C1 segment of cervical spinal cord (tissue), 14 donors: Measurements from ENCODE around the gene PLEKHM3.

Experiments
- DNase-seq, 14 donors: peaks; one replicate each; lab custom pipeline; 2025; lab: John Stamatoyannopoulos, UW

The PLEKHM3 gene

GRCh38 chr2:207892716-207893402 lies 132.5 kb downstream of the PLEKHM3 start:
- DNase-seq = peak in 1 of 14 donors; percentile 15

DNA sequence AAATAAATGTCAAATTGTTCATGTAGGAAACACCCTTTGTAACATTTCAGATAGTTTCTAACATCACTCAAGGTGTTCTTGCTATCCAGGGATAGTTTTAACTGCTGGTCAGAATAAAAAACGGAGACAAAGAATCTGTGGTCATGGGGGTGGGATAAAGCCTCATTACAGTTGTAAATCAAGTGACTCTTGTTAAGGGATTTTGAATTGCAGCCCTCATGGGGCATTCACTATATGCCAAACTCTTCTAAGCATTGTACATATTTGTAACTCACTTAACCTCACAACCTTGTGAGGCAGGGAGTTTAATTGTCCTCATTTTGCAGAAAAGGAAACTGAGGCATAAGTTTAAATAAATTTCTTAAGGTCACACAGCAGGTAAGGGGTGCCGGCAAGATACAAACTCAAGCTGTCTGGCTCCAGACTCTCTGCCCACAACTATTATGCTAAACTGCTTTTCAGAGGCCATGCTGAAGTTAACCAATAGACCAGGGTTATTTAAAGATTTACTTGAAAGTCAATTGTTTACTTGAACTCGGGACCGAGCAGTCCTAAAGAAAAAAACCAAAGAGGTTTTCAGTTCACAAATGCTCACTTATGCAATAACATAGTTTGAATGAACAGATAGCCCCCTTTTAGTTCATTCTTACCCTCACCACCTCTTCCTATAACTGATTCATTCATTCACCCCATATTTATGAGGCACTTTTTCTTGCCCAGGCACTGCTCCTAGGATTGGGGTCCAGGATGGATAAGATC lies 134.1 kb downstream of the PLEKHM3 start:
- no peak for DNase-seq

DNA sequence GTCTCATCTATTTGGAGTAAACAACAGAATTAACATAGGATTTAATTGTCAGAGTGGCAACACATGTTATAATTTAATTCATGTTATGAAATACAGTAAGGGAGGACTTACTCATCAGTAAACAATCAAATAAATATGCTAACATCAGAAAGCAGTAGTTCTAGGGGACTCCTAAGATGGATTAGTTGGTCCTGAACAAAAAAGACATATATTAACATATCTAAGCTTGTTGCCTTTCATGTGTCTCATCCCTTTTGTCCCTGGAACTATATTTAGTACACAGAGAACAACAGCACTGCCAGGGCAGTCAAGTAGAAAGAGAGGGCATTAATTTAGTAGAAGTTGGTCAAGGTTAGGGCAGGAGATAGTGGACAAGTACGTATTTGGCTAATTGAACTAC lies 137.8 kb downstream of the PLEKHM3 start:
- no peak for DNase-seq

DNA sequence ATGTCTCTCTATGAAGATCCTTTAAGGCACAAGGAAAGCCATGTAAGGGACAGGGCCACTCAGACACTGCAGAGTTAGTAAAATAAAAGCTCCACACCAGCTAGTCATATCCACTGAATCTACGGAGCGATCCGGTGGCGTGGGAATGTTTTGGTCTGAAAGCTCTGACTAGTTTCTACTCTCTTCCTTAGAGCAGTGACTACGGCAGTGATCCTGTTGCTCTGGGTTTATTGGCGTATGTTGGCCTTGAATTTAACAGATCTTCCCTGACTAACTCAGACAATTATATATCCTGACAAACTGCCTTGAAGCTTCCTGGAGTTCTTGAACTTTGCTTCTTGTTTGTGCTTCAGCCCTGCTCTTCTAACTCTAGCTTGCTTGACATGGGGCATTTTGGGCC lies 140.3 kb downstream of the PLEKHM3 start:
- DNase-seq = no peak

DNA sequence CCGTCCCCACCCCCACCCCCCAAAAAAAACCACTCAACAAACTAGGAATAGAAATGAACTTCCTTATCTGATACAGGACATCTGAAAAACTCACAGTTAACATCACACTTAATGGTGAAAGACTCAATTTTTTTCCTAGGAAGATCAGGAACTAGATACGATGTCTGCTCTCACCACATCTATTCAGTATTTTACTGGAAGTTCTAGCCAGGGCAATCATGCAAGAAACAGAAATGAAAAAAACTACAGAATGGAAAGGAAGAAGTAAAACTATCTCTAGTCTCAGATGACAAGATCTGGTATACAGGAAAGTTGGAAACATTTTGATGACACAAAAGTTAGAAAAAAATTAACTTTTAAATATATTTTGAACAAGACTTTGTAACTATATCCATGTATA lies 141.2 kb downstream of the PLEKHM3 start:
- no peak for DNase-seq

GRCh38 chr2:207883002-207883780 lies 142.1 kb downstream of the PLEKHM3 start:
- no peak for DNase-seq

GRCh38 chr2:207881902-207882301 lies 143.4 kb downstream of the PLEKHM3 start:
- DNase-seq = no peak

- DNase-seq = no peak
Observed at GRCh38 chr2:207879536-207879935, 145.8 kb downstream of the PLEKHM3 start.

DNA sequence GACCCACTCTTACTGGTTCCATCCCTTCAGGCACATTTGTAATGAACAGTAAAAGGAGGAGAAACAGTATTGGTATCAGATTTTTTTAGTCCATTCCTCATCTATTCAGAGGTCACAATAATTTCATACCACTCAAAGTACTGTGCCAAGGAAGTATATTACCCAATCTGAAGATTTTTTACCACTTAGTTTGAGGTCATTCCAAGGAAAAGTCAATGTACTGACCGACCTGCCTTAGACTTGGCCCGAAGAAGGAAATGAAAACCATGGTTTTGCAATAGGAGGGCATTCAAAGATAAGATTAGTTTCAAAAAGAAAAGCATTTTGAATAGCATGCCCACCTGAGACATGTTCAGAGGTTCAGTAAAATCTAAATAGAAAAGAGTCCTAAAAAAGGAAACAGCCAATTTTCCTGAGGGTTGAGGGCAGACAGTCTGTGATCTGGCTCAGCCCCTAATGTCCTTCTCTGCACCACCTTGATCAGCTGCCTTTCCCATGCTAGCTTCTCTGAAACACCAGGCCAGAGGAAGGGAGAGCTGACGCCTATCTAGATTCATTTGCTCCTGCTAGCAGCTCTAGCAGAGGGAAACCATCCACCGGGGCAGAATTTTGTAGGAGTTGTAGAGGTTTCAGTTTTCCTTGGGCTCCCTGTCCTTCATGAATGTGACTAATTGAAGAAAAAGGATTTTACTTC lies 148.3 kb downstream of the PLEKHM3 start:
- DNase-seq = no peak

DNA sequence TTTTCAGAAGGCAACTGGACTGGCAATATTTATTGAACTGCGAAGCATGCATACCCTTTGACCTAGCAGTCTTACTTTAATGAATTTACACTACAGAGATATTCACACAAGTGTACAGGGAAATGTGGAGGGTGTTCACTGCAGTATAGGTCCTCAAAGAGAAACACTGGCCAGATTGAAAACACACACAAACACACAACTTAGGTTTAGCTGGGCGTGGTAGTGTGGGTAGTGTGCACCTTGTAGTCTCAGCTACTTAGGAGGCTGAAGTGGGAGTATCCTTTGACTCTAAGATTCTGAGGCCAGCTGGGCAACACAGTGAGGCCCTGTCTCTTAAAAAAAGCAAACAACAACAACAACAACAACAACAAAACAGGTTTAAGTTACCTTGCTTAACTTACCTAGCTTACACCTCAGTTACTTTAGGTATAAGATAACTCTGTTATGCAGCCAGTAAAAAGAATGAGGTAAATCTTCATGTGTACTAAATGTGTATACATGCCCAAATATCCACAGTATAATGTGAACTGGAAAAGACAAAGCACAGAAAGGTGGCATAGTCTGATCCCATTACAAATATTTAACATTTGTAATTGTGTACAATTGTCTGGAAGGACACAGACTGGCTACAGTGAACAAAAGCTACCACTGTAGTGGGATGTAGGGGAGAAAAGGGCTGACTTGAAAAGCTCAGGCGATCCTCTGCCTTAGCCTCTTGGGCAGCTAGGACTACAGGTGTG lies 149.7 kb downstream of the PLEKHM3 start:
- no peak for DNase-seq

DNA sequence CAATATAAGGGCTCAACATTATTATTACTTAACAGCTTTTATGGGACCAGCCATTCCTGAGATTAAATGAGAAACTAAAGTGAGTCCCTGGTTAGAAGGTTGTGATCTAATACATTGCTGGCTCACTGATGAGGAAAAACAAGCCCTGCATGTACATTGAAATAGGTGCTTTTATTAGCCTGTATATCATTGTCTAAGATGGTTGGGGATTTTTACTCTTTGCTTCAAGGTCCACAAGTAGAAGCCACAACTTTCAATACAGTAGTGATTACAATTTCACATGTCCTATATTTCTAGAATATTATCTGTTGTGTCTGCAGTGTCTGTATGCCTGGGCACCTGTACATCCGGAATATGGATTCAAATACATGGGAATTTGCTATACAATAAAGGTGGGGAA lies 151.5 kb downstream of the PLEKHM3 start:
- DNase-seq = no peak

- DNase-seq = no peak
Observed at GRCh38 chr2:207871911-207872310, 153.4 kb downstream of the PLEKHM3 start.

GRCh38 chr2:207871506-207871905 lies 153.8 kb downstream of the PLEKHM3 start:
- no peak for DNase-seq

- no peak for DNase-seq
Observed at GRCh38 chr2:207870814-207871213, 154.5 kb downstream of the PLEKHM3 start.

DNA sequence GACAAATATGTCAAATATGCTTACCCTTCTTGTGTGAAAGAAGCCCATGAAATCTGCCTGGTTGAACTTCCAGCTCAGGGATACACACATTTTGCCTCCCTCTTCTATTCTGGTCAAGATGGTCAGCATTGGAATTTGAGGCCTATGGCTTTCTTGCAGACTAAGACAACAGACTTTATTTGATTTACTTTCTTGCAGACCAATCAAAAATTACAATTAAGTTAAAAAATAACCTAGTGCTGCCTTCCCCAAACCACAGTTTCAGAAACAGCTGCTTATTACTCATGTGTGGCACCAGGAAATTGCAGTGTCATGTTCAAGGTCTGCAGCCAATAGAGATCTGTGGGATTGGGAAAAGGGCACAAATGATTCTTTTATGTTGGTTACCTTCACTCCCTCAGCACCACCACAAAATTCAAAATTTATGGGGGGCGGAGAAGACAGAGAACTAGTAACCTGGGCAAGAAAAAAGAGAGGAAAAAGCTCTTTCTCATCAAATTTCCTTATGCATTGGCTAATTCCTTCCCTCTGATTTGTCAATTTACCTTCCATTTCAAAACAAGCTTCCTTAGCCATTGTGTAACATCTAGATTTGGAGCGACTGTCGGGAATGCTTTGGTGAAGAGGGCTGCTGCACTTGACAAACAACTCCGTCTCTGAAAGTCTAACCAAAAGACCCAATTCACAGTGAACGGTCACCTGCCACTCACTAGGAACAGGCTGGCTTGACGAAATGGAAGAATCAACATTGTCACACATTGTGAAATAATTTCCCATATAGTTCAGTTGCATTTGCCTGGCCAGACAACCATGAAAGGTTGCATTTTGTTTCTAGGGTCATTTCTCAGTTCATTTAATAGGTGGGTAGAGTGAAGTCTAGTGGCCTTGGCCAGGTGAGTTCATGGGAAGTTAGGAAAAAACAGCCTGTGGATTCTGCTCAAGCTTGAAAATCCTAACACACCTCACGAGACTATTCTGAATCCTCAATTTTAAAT lies 155.2 kb downstream of the PLEKHM3 start:
- DNase-seq = no peak

GRCh38 chr2:207868855-207869596 lies 156.3 kb downstream of the PLEKHM3 start:
- DNase-seq = no peak

GRCh38 chr2:207867905-207868304 lies 157.4 kb downstream of the PLEKHM3 start:
- no peak for DNase-seq

GRCh38 chr2:207867056-207867455 lies 158.3 kb downstream of the PLEKHM3 start:
- DNase-seq = no peak

- DNase-seq = no peak
Observed at GRCh38 chr2:207865210-207865609, 160.1 kb downstream of the PLEKHM3 start.
